GM18517 (cell line): ENCODE results near the gene NLRP6.
"Not testable (repeated sequence)": the region's sequence is repeated elsewhere in the genome, so short reads cannot be mapped to it uniquely, and the experiment has no call there.

ENCODE experiments used
- ATAC-seq: cut with Tn5 transposase; IDR thresholded peaks from one replicate; pipeline ENCODE4 v1.9.1; 2021; ENCODE audit warnings: mild to moderate bottlenecking, moderate library complexity; ENCODE audit not compliant: unreplicated experiment

Gene NLRP6

DNA sequence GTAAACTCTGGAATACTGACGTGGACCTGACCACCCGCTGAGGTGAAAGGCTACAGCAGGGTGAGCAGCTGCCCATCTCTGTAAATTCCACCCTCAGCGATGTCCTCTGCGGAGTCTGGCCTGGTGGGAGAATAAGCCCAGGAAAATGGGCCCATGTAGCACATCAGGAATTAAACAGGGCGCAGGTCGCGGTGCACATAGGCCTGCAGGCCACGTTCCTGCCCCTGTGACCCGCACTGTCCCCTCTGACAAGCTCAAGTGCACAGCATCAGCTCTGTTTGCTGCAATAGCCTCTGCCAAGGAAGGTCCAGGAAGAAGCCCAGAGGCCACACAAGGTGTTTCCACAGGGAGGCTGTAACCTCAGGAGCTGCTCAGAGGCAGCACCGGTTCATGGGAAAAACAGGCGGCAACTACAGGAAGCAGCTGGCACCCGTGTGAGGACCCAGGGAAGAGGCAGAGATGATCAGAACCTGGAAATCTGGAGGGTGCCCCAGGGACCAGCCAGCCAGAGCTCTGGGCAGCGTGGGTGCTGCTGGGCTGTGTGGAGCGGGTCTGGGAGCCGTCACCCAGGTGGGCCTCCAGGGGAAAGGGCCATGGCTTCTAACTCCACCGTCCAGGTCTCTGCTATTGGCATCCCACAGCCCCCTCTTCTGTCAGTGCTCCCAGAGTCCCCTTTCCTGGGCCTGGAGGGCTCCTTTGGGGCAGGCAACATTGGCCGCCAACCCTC lies 28.6 kb downstream of the NLRP6 start:
- ATAC-seq = no peak

DNA sequence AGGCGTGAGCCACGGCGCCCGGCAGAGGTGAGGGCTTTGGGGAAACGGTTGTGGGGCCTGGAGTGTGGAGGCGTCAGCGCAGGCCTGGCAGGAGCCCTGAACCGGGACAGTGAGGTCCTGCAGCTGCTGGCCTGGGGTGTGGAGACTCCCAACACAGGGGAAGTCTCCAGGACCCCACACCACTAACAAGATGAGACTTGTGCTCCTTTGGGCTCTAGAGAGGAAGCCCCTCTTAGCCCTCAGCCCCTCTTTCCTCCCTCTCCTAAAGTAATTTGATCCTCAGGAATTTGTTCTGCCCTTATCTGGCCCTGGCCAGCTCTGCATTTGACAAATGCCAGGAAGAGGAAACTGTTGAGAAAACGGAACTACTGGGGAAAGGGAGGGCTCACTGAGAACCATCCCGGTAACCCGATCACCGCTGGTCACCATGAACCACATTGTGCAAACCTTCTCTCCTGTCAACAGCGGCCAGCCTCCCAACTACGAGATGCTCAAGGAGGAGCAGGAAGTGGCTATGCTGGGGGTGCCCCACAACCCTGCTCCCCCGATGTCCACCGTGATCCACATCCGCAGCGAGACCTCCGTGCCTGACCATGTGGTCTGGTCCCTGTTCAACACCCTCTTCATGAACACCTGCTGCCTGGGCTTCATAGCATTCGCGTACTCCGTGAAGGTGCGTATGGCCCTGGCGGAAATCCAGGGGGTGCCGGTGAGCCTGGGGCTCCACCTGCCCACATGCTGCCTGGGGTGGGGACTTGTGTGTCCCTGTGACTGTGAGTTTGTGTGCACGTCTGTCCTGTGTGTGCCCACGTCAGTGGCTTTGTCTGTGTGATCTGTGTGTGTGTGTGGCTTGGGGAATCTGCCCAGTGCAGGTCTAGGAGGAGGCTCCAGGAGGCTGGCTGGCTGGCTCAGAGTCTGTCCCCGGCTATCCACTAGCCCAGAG lies 29.8 kb downstream of the NLRP6 start, which contains the start of gene IFITM2:
TSS of gene IFITM2 (plus strand) at position 51 of the 943 bp plus-strand sequence. CDS start at position 428, 377 bp downstream.
- not testable (repeated sequence) for ATAC-seq

DNA sequence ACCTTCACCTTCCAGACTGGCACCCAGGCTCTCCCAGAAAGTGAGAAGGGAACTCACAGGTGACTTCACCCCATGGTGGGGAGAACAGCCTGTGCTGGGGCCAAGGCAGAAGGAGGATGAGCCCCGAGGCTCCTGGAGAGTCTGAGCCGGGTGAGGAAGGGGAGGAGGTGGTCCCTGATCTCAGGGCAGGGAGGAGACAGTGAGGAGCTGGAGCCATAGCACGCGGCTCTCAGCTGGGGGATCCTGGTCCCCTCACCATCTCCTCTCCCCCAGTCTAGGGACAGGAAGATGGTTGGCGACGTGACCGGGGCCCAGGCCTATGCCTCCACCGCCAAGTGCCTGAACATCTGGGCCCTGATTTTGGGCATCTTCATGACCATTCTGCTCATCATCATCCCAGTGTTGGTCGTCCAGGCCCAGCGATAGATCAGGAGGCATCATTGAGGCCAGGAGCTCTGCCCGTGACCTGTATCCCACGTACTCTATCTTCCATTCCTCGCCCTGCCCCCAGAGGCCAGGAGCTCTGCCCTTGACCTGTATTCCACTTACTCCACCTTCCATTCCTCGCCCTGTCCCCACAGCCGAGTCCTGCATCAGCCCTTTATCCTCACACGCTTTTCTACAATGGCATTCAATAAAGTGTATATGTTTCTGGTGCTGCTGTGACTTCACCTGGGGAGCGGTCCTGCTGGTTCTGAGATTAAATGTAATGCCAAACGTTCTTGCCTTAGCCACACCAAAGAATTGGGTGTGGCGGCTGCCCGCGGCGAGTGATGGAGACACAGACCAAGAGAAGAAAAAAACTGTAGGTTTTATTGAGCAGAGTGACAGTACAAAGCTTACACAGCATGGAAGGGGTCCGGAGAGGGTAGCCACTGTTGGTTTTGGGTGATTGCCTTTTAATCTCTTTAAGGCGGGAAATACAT lies 30.8 kb downstream of the NLRP6 start:
- not testable (repeated sequence) for ATAC-seq

DNA sequence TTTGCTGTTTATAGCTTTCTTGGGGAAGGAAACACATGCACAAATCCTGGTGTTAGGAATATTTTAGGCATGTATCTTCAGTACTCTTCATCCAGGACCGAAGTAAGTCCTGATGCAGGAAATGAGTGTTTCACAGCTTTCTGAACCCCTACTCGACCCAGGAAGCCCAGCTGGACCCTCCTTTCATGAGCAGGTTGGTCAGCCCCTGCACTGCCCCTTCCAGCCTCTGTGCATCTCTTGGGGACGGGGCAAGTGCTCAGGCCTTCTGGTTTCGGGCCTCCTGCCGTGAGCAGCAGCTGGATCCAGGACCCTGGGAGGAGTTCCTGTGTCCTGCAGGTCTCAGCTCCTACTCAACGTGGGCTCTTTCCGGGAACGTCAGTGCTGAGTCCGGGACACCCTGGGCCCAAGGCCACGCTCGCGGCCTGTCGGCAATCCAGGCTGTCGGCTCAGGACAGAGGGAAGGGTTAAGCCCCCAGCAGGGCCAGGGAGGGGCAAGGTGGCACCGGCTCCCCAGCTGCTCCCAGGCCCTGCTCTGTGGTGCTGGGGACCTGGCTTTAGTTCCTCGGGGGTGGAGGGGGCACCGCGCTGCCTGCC lies 31.9 kb downstream of the NLRP6 start:
- ATAC-seq = not testable (repeated sequence)

DNA sequence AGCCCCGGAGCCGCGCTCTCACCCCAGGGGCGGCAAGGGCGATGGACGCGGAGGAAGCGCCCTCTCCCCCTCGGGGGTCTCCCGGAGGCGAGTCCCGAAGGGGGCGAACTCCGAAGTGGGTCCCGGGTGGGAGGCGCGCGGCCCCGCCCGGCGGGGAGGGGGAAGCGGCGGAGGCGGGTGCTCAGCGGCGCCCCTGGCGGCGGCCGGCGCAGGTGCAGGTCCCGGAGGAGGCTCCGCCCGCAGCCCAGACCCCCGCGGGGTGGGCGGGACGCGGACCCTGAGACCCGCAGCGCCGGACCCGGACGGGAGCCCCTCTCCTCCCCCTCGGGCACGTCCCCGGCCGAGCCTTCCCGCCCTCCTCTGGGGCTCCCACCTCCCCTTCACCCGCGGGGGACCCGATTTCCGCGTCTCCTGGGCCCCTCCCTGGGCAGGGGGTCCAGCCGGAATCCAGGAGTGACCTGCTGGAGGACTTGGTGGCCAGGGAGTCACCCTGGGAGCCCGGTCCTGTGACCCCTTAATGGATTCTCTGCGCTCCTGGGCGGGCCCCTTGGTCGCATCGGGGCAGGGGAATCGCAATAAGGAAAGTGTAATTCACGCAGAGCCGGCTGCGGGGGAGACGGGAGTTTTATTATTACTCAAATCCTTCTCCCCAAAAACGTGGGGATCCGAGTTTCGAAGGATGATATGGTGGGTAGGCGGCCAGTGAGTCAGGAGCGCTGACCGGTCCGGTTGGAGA lies 33.0 kb downstream of the NLRP6 start:
- ATAC-seq = not testable (repeated sequence)

DNA sequence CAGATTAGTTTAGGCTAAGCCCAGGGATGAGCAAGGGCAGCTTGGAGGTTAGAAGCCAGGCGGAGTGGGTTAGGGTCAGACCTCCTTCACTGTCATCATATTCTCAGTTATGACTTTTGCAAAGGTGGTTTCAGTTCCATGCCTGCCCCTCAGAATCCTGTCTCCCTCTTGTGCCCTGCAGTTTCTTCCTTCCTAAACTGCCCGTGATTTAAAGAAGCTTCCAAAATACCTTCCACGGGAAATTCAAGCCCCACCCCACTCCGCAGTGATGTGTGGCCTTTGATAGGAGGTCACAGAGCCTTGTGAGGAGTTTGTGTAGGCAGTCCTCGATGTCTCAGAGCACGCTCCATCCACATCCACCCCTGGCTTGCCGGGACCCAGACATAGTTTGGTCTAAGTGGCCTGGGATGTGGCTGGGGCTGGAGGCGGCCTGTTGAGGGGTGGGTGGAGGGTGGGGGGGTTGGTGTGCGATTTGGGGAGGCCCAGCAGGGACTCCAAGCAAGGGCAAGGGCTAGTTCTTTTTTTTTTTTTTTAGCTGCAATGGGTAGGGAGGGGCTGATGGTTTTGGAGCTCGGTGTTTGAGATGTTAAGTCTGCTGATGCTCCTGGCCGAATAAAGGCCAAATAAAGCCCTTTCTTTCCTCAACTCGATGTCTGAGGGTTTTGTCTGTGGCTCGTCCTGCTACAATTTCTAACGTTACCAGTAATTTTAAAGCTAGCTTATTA lies 34.0 kb downstream of the NLRP6 start:
- ATAC-seq = no peak

DNA sequence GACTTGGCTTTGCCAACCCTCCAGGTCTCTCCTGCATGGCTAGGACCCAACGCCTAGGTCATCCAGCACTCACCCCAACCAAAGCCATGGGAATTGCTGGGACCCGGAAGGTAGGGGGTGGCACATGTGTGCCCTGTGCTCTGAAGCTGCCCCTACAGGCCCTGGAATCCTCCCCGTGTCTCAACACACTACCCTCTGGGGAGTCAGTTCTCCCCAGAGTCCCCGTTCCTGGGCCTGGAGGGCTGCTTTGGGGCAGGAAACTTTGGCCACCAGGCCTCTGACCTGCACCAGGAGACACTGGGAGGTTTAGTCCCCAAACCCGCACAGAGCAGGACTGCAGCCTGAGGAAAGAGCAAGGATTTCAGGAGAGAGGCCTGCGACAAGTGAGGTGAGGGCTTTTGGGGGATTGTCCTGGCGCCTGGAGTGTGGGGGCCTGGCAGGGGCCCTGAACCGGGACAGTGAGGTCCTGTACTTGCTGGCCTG lies 35.1 kb downstream of the NLRP6 start:
- ATAC-seq = no peak

DNA sequence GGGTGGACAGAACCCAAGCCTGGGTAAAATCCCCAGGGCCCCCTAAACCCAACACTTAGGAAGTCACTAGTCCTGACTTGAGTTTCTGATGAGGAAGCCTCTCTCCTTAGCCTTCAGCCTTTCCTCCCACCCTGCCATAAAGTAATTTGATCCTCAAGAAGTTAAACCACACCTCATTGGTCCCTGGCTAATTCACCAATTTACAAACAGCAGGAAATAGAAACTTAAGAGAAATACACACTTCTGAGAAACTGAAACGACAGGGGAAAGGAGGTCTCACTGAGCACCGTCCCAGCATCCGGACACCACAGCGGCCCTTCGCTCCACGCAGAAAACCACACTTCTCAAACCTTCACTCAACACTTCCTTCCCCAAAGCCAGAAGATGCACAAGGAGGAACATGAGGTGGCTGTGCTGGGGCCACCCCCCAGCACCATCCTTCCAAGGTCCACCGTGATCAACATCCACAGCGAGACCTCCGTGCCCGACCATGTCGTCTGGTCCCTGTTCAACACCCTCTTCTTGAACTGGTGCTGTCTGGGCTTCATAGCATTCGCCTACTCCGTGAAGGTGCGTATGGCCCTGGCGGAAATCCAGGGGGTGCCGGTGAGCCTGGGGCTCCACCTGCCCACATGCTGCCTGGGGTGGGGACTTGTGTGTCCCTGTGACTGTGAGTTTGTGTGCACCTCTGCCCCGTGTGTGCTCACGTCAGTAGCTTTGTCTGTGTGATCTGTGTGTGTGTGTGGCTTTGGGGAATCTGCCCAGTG lies 35.8 kb downstream of the NLRP6 start, which contains the start of gene IFITM1:
TSS of gene IFITM1 (plus strand) at position 254 of the 767 bp plus-strand sequence. CDS start at position 385, 131 bp downstream.
- ATAC-seq = no peak

DNA sequence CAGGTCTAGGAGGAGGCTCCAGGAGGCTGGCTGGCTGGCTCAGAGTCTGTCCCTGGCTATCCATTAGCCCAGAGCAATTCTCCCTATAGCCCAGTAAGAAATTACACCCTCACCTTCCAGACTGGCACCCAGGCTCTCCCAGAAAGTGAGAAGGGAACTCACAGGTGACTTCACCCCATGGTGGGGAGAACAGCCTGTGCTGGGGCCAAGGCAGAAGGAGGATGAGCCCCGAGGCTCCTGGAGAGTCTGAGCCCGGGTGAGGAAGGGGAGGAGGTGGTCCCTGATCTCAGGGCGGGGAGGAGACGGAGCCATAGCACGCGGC lies 36.3 kb downstream of the NLRP6 start:
- not testable (repeated sequence) for ATAC-seq

DNA sequence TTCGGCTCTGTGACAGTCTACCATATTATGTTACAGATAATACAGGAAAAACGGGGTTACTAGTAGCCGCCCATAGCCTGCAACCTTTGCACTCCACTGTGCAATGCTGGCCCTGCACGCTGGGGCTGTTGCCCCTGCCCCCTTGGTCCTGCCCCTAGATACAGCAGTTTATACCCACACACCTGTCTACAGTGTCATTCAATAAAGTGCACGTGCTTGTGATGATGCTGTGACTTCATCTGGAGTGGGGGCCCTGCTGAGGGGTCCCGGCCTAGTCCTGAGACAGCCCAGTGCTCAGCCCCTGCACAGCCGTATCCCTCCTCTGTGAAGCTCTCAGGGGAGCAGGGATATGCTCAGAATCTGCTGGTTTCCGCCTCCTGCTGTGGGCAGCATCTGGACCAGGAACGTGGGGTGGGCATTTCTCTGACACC lies 36.9 kb downstream of the NLRP6 start:
- ATAC-seq = no peak

DNA sequence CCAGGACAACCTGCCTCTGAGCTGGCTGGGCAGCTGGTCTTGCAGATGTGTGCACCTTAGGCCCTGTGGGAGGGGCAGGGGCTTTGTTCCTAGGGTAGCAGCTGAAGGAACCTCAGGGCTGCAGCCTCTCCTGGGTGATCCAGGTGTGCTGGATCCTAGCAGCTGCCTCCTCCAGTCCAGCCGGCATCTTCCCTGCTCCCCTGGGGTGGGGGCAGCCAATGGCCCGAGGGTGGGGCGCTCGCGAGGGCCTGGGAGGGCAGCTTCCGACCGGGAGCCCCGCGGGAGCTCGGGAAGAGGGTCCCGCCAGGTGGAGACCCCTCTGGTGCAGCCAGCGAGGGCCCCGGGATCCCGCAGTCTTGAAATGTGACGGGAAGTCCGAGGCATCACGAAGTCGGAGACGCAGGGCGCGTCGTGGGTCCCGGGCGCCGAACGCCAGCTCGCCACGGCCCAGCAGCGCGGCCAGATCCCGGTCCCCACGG lies 37.3 kb downstream of the NLRP6 start:
- ATAC-seq = no peak

DNA sequence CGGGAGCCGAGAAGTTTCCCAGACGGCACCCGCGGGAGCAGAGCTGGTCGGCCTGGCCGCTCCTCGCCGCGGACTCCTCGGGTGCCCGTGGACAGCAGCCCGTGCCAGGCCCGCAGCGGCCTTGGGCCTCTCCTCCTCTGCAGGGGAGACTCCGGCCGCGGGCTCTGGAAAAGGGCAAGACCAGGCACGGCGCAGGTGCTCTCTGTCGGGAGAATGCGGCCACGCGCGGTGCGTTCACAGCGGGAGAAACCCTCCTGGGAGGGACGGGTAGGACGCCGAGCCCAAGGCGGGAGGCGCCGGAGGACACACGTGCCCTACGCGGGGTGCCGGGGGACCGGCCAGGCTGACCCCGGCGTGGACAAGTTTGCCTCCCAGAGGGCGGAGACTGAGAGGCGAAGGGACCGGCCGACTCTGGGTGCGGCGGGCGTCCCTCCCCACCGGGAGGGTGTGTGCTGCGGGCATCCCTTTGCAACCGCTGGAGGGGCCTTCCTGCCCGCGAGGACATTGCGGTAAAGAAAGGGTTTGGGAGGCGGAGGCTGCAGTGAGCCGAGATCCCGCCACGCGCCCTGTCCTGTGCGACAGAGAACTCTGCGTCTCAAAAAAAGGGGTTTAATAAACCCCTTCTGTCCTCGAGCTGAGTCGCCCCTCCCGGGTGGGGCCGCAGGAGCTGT lies 38.0 kb downstream of the NLRP6 start:
- ATAC-seq = no peak

DNA sequence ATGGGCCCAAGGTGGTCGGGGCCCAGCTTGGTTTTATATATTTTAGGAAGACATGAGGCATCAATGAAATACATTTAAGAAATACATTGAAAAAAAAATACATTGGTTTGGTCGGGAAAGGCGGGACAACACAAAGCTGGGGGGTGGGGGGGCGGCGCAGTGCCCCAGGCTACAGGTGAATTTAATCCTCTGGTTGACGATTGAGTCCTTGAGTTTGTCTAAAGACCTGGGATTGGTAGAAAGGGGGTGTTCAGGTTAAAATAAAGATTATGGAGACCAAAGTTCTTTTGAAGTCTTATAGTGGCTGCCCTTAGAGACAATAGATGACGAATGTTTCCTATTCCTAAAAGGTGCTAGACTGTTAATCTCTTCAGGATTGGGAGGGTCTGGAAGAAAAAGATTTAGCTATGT lies 38.7 kb downstream of the NLRP6 start:
- ATAC-seq = no peak

DNA sequence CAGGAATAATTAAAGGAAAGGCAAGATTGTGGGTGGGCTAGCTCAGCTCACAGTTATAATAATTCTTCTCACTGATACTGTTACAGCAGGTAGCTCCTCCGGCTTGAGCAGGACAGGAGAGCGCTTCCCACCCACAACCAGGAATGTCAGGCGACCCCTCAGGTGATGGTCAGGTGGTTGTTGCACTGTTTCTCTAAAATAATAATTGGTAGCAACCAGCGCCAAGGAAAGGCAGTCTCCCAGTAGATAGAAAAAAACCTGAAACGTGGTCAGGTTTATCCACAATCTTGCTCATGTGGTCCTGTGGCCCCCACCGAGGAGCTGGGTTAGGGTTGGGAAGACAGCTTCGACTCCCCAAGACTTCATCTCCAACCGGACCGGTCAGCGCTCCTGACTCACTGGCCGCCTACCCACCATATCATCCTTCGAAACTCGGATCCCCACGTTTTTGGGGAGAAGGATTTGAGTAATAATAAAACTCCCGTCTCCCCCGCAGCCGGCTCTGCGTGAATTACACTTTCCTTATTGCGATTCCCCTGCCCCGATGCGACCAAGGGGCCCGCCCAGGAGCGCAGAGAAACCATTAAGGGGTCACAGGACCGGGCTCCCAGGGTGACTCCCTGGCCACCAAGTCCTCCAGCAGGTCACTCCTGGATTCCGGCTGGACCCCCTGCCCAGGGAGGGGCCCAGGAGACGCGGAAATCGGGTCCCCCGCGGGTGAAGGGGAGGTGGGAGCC lies 39.6 kb downstream of the NLRP6 start:
- ATAC-seq = not testable (repeated sequence)

DNA sequence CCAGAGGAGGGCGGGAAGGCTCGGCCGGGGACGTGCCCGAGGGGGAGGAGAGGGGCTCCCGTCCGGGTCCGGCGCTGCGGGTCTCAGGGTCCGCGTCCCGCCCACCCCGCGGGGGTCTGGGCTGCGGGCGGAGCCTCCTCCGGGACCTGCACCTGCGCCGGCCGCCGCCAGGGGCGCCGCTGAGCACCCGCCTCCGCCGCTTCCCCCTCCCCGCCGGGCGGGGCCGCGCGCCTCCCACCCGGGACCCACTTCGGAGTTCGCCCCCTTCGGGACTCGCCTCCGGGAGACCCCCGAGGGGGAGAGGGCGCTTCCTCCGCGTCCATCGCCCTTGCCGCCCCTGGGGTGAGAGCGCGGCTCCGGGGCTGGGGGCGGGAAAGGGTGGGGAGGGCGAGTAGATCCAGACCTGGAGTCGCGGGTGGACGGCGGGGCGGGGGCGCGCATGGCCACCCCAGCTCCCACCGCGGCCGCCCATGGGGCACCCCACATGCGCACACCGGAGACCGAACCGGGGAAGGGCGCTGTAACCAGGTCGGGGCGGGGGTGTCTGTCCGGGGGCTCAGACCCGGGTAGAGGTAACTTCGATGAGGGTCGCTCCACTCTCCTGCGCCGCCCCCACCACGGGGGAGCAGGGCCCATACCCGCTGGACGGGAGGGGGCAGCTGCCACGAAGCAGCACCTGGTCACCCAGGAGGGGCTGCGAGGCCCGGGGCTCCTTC lies 40.4 kb downstream of the NLRP6 start:
- ATAC-seq = not testable (repeated sequence)
